Stimulated activated CD4-positive, alpha-beta T cell treated with anti-CD3 and anti-CD28 coated beads, Interleukin-15, amount 100 ng/mL, for 24 hours (primary cell): ENCODE results near the gene HMX1.

ENCODE experiments used
- DNase-seq: peaks from one replicate; pipeline ENCODE4 v3.0.0-alpha.2; 2020

HMX1 gene

GRCh38 chr4:8817096-8817812, 54.4 kb downstream of the HMX1 start:
- DNase-seq = no peak
